AG08396 (cell line): Measurements from ENCODE around the gene EFNA5.
"Not testable (repeated sequence)": the region's sequence is repeated elsewhere in the genome, so short reads cannot be mapped to it uniquely, and the experiment has no call there.

ENCODE experiments used
- DNase-seq: peaks from one replicate; pipeline ENCODE4 v3.0.0; 2012; ENCODE audit warnings: low spot score, mixed read lengths

Gene EFNA5

DNA sequence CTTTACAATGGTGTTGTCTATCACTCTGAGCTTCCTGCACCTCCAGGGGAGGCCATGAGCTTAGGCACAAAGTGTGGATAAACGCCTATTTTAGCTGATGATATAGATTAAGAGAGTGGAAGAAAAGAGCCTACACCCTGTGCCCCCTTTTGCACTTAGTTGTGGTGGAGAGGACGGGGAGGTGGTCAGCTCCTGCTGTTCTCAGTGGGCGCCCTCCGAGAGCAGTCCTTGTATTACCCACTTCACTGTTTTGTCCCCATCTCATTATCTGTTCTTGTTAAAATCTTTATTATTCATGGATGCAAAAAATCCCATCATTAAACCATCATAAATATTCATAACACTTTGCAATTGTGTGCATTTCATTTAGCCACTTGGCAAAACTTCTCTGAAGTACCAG lies 303.3 kb downstream of the EFNA5 start:
- no peak for DNase-seq

DNA sequence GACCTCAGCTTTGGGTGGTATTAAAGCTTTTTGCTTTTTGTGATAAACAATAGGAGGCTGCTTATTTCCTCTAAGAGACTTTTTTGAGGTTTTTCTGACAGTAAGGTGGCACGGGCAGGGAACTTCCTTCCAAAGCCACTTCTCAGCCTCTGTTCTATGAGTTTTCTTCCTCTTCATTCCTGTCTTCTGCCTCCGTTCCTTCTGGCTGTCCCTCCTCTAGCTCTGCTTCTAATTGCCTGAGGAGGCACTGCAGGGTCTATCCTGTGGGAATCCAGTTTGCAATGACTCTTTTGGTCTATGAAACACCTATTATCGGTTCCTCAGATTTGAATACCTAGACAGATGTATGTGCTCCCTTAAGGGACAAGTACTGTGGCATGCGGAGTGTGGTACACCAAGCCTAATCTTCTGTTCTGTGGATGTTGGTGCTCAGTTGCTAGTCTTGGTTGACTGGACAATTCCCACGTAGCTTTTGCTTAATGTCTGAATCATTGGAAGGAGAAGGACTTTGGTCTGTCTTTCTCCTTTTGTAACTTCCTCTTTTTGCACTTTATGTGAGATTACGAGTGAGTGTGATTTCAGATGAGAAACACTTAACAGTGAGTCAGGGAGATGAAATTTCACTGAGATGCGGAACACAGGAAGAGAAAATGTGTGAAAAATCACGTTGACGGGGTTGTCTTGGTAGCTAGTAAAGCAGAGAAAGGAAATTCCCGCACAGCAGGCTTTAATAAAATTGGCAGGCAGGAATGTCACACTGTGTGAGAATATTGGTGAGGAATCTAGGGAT lies 305.2 kb downstream of the EFNA5 start:
- DNase-seq: no peak

DNA sequence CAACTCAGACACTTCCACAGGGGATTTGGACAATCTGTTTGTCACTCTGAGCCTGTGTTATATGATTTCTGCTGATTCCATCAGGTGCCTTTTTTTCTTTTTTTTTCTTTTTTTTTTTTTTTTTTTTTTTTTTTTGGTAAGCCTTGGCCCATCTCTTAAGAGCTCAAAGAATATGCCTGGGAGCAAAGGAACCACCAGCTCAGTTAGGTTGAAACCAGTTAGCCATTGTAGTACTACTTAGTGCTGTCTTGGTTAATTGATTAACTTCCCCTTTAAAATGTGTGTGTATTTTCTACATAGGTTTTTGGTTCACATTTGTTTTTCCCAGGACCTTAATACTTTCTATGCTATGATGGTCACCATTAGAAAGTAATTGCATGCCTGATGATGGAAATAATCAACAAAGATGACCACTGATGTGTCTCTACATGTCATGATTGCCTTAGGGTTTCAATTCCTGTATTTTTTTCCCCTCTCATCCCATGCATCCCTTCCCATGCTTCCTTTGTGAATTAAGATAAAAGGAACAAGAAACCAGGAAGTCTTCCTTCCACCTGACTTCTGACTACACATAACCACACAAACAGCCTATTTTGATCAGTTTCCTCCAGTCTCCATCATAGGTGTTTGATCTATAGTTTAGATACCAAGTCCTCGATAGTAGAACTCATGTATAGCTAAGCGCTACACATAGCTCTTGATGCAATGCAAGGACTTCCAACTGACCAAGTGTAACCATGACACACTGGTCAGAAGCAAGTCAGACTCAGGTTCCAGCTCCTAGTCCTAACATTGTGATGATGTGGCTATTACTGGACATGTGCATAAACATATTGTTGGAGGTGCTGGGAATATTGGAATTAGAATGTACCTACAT lies 306.1 kb downstream of the EFNA5 start:
- no peak for DNase-seq

DNA sequence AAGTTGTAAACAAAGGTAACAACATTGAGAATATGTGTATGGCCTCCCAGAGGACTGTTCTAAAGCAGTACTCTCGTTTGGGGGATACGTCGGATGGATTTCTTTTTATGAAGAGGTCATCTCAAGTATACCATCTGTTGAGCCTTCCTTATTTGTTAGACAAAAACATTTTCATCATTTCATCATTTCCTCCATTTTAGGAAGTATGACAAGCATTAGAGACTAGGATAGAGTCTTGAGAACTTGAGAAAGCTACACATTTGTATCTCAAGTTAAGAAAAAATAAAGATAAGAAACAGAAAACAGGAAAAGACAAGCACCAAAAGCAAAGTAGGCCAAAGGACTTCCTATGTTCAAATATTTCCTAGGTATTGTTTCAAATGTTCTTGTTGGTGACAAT lies 307.0 kb downstream of the EFNA5 start:
- DNase-seq: no peak

DNA sequence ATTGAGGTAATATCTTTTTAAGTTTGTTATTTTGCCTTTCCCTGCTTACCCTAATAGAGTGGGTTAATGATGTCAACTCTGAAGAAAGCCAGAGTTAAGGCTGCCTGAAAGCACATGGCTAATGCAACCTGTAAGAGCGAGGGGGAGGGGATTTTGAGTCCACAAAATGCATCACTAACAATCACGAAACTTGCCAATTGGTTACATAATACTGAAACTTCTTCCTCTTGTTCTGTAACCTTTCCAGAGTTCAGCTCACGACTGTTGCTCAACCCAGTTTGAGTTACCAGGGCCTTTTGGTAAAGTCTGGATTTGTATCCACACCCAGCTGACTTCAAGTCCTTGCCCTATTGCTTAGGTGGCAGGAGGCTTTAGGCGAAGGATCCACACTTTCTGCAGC lies 308.8 kb downstream of the EFNA5 start:
- no peak for DNase-seq

DNA sequence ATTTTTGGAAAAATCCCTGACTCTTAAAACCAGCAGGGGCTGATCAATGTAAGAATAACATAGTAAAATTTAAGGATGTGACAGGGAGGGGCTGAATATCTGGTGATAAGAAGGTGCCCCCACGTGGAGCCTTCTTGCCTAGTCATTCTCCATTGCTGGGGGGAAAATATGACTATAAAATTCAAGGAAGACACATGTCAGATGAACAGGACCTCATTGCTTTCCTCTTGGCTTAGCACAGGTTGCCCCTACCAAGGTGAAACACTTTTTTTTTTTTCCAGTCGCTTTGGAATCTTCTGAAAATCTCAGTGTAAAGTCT lies 310.9 kb downstream of the EFNA5 start:
- DNase-seq: no peak

DNA sequence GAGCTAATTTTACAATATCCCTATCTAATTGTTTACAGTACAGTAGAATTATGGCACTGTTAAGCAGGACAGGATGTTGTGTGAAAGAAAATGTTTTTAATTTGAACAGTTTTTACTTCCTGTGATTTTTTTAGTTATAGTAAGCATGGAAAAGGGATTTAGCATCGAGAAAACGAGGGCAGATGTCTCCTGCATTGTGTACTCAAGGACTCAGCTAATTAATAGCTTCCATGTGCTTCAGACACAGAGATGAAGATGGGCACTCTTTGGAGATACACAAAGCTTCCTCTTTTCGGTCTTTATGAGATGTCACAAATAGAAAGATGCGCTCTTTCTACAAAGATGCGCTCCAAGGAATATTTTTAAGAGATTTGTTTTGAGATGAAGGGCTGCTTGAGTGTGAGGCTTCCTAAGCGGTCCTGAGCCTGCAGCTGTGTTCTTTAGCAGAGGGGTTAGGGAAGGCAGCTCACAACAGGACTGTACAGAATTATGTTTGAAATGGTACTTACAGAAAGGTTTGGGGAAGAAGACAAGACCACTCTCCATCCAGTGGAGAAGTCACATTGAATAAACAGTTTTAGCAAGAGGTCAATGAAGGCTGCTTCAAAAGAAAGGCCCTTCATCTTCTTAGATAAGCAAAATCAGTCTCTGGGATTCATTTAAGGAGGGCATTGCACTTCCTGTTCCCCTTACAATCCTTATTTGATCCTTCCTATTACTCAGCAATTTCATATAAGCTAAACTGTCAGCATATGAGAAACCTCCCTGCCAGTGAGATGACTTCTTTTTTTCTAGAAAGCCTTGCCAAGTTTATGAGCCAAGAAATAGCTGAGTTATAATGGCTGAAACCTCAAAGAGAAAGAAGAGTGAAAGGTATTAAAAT lies 311.5 kb downstream of the EFNA5 start:
- no peak for DNase-seq

DNA sequence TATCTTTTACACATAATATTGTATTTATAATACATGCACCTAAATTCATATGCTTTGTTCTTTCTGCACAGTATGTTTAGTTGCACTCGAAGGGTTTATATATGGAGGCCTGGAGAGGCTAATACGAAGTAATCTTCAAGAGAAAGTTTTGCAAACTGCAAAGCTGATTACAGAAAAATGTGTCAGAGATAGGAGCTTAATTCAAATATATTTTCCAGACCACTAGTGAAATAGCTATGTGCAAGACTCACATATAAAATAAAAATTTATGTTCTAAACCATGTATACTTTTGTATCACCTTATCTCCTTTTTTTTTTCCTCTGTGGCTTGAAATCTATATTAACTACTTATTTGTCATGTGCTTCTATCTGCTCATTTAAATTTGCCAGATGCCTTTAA lies 313.8 kb downstream of the EFNA5 start:
- DNase-seq: no peak

DNA sequence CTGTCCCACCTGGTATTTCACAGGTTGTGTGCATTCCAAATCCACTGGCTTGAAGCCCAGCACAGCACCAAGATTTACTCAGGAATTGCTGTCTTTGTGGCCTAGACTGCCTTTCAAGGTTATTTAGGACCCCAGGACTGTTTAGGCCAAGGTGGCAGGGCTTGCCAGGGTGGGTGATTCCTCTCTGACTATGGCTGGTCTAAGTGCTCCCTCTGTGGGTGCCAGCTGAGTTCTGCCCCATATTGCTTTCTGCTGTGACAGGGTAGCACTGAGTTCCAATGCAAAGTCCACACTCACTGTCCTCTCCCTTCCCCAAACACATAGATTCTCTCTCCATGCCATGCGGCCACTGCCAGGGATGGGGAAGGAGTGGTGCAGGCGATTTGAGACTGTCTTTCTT lies 318.2 kb downstream of the EFNA5 start:
- DNase-seq: no peak

DNA sequence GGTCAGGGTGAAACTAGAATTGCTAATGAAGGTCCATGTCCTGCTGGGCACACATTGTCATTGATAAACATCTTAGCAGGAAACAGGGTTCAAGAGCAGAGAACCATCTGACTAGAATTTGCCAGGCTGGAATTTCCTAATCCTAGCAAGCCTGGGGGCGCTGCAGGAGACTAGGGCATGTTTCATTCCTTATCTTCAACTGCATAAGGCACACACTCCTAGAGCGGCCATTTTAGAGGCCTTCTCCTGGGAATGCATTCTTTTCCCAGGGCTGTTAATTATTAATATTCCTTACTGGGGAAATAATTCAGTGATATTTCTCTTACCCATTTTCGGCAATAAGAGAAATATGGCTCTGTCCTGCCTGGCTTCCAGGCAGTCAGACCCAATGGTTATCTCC lies 324.2 kb downstream of the EFNA5 start:
- DNase-seq: not testable (repeated sequence)

DNA sequence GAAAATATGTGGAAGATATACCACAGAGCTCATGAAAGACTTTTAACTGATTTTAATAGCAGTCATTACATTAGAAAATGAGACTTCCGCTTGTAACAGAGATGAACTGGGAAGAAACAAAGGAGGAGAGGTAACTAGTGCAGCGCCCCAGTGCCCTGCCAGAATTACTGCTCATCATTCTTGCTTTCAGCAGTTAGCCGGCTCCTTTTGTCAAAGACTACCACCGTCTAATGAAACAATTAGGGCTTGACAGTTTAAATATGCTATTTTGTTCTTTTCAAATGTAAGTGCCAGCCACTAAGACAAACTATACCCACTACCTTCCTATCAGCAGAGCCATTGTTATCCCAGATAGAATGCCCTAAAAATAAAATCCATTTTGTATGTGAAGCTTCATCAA lies 328.4 kb downstream of the EFNA5 start:
- DNase-seq: no peak

DNA sequence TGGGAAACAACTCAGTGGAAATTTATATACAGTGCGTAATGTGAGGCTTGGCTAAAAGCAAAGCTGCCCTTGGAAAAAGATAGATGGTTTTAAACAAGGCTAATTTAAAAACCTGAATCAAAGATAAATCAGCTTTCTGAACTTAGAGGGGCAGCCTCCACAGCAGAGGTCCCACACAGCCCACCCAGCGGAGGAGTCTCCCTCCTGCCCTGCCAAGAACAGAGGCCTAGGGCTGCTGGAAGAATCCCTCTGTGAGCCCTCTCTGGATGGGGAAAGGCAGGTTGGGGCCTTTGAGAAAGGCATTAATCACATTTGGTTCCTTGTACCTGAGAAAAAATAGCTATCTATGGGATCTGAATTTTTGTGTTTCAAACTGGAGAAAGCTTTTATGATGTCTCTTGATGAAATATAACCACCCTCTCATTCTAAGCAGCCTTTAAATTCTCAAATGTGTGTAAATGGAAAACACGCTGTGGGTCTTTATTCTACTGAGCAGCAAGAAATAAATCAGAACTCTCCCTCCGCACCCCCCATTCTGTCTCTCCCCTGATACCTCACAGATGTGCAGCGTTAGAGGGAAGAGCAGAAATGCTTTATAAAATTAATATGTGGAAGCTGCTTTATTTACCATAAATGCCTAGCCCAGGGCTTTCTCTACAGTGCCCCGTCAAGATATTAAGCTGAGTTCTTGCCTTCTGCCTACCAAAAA lies 329.2 kb downstream of the EFNA5 start:
- no peak for DNase-seq

DNA sequence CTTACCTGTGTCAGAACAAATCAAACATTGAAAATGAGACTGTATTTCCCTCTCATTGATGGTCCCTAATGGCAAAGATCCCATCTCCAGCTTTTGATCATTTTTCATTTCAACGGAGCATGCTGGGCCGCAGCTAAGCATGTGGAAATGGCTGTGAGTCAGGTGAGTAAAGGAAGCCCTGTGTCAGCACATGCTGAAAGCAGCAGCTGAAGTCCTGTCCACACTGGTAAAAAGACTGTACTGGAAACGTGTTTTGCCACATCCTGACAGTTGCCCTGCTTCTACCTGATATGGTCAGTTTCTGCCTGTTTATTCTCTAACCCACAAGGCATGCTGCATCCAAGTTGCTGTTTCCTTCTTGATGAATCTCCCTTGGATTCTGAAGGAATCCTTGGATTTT lies 330.1 kb downstream of the EFNA5 start:
- DNase-seq: no peak

DNA sequence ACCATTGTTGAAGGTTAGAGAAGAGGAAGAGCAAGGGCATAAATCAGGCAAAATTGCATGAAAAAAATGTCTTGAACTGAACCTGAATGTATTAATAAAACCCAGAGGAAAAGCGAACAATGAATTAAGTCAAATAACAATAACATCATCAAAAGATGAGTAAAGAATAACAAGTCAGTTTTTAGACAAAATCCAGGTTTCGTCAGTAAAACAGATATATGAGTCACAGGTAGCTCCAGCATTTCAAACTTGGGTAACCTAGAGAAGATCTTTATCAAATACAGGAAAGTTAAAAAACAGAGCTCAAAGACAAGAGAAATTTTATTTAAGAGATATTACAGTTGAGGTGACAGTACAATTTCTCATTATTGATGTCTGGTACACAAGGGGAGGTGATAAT lies 332.4 kb downstream of the EFNA5 start:
- DNase-seq: no peak

DNA sequence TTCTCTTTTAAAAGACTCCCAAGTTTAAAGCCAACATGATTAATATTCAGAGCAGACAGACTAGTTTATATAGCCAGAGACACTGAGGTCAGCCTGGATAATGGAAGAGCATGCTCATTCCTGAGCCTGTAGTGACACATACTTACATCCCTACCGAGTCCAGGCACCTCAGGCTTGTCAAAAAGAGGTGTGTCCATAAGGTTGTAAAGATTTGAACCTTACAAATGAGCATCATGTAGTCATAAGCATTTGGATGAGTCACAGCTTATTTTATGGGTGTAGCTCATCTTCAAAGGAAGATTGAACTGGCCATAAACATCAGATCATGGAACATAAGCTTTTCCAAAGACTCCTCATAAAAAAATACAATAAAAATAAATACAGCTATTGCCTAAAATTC lies 333.5 kb downstream of the EFNA5 start:
- DNase-seq: no peak

DNA sequence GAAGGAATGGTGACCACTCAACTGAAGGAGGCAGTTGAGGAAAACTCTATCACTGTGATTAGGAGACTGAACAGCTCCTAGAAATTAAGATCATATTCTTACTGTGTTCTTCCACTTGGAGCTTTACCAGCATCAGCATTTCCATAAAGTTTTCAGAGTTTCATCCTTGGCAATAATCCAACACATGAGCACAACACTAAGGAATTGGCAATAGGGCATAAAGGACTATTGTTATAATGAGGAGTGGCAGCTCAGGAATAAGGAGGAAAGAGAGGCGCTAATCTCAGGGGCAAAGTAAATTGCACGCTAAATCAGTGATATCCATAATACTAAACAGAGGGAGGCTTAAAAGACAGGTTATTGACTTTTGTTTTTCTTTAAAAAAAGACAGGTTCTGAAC lies 338.9 kb downstream of the EFNA5 start:
- DNase-seq: no peak

DNA sequence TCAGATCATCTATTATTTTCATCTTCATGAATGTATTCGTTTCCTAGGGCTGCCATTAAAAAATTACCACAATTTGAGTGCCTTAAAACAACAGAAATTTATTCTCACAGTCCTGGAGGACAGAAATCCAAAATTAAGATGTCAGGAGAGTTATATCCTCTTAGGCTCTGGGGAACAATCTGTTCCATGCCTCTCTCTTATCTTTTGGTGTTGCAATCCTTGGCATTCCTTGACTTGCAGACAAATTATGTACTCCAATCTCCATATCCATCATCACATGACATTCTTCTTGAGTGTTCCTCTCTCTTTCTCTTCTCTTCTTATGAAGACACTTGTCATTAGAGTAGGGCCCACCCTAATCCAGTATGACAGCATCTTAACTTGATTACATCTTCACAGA lies 339.4 kb downstream of the EFNA5 start:
- DNase-seq: no peak

DNA sequence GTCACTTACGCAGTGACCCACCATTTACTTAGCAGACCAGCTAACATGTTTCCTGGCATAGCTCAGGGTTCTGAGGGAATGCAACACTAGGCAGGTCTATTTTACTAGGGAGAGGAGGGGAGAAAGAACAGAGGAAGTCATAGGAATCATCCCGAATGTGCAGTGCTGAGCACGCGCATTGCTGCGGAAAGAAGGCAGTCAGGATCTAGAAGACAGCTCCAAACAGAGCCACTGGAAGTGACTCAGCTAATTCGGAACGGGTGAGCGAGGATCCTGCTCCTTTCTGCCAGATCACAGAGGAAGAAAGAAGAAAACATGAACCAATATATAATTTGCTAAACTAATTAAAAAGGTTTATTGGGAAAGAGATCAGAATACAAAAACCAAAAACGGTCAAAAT lies 339.8 kb downstream of the EFNA5 start:
- no peak for DNase-seq

DNA sequence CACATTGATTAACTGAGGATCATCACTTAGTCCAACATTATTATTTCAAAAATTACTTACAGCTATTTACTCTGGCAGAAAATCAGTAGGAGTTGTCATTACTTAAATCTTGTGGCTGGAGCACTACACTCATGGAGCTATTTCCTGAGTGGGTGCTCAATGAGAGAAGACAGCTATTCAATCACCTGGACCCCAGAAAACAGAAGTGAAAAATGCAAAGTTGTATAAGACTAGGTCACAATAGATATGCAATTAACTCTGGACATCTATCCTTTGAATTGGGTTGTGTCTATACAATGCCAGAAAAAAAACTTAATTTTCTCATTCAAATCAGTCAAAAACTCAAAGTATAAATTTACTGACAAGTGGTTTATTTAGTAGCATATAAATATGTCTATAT lies 340.9 kb downstream of the EFNA5 start:
- no peak for DNase-seq
